T-helper 1 cell treated with Interleukin-12 subunit alpha and Interleukin-12 subunit beta and Interleukin-4 antibody, amounts not matched to agents 30 μg/mL and 1 μg/mL, for 36 hours (primary cell): ENCODE measurements around the gene ASXL2.
A peak's percentile ranks its signal among the peaks of the same experiment; 100 is the strongest.
"Not testable (repeated sequence)": the region's sequence is repeated elsewhere in the genome, so short reads cannot be mapped to it uniquely, and the experiment has no call there.

Experiments used
- H3K27ac Mint-ChIP-seq: one replicate; pipeline ENCODE4 v1.8.0; 2021; ENCODE audit warnings: mild to moderate bottlenecking, mixed read lengths
- H3K27me3 Mint-ChIP-seq: one replicate; pipeline ENCODE4 v1.8.0; 2021; ENCODE audit warnings: low read depth, mixed read lengths
- H3K36me3 Mint-ChIP-seq: one replicate; pipeline ENCODE4 v1.8.0; 2021; ENCODE audit warnings: low read depth, mixed read lengths
- H3K4me1 Mint-ChIP-seq: one replicate; pipeline ENCODE4 v1.8.0; 2021; ENCODE audit warnings: low read depth, mixed read lengths
- H3K4me3 Mint-ChIP-seq: one replicate; pipeline ENCODE4 v1.8.0; 2021; ENCODE audit warnings: mild to moderate bottlenecking, moderate library complexity, mixed read lengths
- H3K9me3 Mint-ChIP-seq: one replicate; pipeline ENCODE4 v1.8.0; 2021; ENCODE audit warnings: mixed read lengths

The ASXL2 gene

DNA sequence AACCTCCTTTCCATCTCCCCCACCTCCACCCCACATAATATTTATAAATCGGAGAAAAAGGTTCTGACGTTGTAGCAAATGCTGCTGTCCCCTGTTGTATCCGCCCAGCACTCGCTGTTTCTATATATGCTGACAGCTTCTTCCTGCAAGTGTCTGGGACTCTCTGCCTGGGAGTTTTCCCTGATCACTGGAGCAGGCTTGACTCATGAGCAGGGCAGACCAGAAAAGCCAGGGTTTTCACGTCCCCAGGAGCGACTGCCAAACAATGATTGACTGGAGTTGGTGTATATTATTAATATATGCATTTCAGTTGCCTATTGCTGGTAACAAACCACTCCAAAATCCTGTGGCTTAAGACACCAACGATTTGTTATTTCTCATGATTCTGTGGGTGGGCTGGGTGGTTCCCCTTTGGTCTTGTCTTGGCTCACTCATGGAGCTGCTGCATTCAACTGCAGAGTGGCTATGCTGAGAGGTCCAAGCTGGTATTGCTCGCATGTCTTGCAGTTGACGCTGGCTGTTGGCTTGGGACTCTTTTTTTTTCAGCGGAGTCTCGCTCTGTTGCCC, 21.2 kb upstream of the ASXL2 start:
- no peaks in the 10 kb centered on the region for H3K9me3 Mint-ChIP-seq
- H3K36me3 Mint-ChIP-seq, result no peaks in the 10 kb centered on the region
- peaks cover 13% of the 10 kb centered on the region for H3K27me3 Mint-ChIP-seq
- H3K4me1 Mint-ChIP-seq, result no peaks in the 10 kb centered on the region
- H3K4me3 Mint-ChIP-seq, result no peak overlapping the region
- no peak overlapping the region for H3K27ac Mint-ChIP-seq

DNA sequence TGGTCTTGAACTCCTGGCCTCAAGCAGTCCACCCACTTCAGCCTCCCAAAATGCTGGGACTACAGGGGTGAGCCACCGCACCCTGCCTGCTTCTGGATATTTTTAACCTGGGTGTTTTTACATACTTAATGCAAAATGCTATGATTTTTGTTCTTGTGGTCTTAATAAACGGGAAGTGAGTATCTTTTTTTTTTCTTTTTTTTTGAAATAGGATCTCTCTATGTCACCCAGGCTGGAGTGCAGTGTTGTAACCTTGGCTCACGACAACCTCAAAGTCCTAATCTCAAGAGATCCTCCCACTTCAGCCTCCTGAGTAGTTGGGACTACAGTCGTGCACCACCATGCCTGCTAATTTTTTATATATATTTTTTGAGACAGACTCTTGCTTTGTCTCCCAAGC, 19.2 kb upstream of the ASXL2 start:
- Mint-ChIP-seq H3K27ac (no peak overlapping the region), H3K4me1 (no peaks in the 10 kb centered on the region), H3K9me3 (no peaks in the 10 kb centered on the region), H3K36me3 (no peaks in the 10 kb centered on the region), H3K27me3 (peaks cover 13% of the 10 kb centered on the region), H3K4me3 (no peak overlapping the region)

DNA sequence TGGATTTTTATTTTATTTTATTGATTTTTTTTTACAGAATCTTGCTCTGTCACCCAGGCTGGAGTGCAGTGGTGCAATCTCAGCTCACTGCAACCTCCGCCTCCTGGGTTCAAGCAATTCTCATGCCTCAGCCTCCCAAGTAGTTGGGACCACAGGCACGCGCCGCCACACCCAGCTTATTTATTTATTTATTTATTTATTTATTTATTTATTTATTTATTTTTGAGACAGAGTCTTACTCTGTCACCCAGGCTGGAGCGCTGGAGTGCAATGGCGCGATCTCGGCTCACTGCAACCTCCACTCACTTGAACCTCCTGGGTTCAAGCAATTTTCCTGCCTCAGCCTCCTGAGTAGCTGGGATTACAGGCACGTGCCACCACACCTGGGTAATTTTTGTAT, 18.0 kb upstream of the ASXL2 start:
- H3K36me3 Mint-ChIP-seq, H3K4me3 Mint-ChIP-seq, H3K4me1 Mint-ChIP-seq, H3K27ac Mint-ChIP-seq, H3K9me3 Mint-ChIP-seq: not testable (repeated sequence)
- H3K27me3 Mint-ChIP-seq, result peaks cover 13% of the 10 kb centered on the region

DNA sequence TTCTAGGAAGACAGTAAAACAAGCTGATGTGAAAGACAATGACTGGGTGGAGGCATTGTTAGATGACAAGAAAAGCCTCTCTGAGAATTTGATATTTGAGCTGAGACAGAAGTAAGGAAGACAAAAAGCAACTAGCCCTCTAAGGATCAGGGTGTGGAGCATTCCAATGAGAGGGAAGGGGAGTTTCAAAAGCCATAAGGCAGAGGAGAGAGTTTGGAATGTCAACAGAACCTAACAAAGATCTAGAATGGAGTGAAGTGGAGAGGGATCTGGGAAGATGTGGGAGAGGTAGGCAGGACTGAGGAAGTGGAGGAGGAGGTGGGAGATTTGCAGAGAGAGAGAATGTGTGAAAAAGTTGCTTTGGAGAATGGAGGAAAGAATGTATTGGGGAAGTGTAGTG, 17.3 kb upstream of the ASXL2 start:
- Mint-ChIP-seq H3K4me3 (no peak overlapping the region), H3K27ac (no peak overlapping the region), H3K27me3 (peaks cover 13% of the 10 kb centered on the region), H3K9me3 (no peaks in the 10 kb centered on the region), H3K36me3 (no peaks in the 10 kb centered on the region), H3K4me1 (no peaks in the 10 kb centered on the region)

DNA sequence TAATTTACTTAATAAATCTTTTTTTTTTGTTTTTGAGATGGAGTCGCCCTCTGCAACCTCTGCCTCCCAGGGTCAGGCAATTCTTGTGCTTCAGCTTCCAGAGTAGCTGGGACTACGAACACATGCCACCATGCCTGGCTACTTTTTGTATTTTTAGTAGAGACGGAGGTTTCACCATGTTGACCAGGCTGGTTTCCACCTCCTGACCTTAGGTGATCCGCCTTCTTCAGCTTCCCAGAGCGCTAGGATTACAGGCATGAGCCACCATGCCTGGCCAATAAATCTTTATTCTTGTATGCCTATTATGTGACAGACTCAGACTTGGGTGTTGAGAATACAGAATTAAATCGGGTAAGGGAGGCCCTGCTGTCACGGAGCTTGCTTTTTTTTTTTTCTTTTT, 16.7 kb upstream of the ASXL2 start:
- H3K9me3 Mint-ChIP-seq, result no peaks in the 10 kb centered on the region
- H3K36me3 Mint-ChIP-seq, result no peaks in the 10 kb centered on the region
- H3K4me1 Mint-ChIP-seq, result no peaks in the 10 kb centered on the region
- peaks cover 13% of the 10 kb centered on the region for H3K27me3 Mint-ChIP-seq
- H3K4me3 Mint-ChIP-seq, result no peak overlapping the region
- H3K27ac Mint-ChIP-seq, result no peak overlapping the region

DNA sequence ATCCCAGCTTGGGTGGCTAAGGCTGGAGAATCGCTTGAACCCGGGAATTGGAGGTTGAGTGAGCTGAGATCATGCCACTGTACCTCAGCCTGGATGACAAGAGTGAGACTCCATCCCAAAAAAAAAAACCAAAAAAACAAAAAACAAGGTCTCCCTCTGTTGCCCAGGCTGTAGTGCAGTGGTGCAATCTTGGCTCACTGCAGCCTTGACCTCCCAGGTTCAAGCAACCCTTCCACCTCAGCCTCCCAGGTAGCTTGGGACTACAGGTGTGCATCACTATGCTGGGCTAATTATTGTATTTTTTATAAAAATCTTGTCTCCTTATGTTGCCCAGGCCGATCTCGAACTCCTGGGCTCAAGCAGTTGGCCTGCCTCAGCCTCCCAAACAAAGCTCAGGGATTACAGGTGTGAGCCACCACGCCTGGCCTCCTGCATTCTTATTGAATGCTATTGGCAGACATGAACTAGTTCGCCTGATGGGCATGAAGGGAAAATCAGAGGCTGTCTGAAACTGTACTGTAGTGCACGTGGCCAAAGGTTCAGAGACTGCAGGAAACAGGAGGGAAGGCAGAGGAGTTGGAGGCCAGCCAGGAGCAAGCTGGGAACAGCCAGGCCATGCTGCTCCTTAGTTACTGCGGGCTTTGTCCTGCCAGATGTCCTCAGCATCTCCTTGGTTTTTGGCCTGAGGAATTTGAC, 16.0 kb upstream of the ASXL2 start:
- H3K4me1 Mint-ChIP-seq, result no peaks in the 10 kb centered on the region
- H3K36me3 Mint-ChIP-seq, result no peaks in the 10 kb centered on the region
- no peak overlapping the region for H3K27ac Mint-ChIP-seq
- no peaks in the 10 kb centered on the region for H3K9me3 Mint-ChIP-seq
- H3K4me3 Mint-ChIP-seq, result no peak overlapping the region
- peaks cover 13% of the 10 kb centered on the region for H3K27me3 Mint-ChIP-seq

DNA sequence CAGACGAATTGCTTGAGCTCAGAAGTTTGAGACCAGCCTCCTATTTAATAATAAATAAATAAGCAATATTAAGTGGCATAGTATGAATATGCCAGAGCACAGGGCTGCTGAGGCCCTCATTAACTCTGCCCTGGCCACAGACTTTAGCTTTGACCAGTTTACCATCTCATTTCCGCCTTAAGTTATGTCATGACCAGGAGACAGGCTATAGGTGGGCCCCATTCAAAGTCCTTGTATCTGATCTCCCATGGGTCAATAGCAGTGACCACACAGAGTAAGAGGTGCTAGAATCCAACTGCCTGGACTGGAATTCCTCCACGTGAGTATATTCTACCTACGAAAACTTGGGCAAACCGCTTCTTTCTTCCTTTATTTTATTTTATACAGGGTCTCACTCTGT, 13.4 kb upstream of the ASXL2 start:
- H3K36me3 Mint-ChIP-seq, result no peaks in the 10 kb centered on the region
- no peaks in the 10 kb centered on the region for H3K9me3 Mint-ChIP-seq
- no peak overlapping the region for H3K4me3 Mint-ChIP-seq
- H3K27me3 Mint-ChIP-seq, result peaks cover 8% of the 10 kb centered on the region
- H3K4me1 Mint-ChIP-seq, result no peaks in the 10 kb centered on the region
- no peak overlapping the region for H3K27ac Mint-ChIP-seq

DNA sequence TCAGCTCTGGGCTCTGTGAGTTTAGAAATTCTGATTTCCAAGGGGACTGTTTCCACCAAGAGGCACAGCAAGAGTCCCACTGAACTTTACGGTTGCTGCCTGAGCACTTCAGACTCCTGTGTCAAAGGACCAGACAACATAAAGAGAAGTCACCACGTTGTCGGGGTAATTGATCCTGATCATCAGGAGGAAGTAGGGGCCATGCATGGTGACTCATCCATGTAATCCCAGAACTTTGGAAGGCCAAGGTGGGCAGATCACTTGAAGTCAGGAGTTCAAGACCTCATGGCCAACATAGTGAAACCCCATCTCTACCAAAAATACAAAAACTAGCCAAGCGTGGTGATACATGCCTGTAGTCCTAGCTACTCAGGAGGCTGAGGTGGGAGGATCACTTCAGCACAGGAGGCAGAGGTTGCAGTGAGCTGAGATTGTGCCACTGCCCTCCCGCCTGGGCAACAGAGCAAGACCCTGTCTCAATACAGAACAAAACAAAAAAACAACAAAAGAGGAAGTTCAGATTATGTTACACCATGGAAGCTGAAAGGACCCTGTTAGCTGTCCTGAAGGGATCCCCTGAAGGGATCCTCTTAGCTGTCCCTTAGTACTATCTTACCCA, 9.4 kb upstream of the ASXL2 start:
- H3K27ac Mint-ChIP-seq, result no peak overlapping the region
- no peak overlapping the region for H3K4me3 Mint-ChIP-seq
- H3K27me3 Mint-ChIP-seq, result no peaks in the 10 kb centered on the region
- peaks cover 4% of the 10 kb centered on the region for H3K4me1 Mint-ChIP-seq
- H3K9me3 Mint-ChIP-seq, result no peaks in the 10 kb centered on the region
- H3K36me3 Mint-ChIP-seq, result no peaks in the 10 kb centered on the region

DNA sequence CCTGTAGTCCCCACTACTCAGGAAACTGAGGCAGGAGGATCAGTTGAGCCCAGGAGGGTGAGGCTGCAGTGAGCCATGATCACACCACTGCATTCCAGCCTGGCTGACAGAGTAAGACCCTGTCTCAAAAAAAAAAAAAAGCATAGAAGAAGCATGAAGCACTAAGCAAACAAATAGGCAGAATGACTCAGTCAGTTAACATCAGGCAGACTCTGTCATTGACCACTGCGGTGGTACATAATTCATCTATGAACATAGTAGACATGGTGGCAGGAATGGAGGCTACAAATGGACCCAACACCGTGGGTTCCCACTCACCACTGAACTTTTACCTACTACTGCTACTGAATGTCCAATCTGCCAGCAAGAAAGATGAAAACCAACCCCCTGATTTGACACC, 7.6 kb upstream of the ASXL2 start:
- H3K4me3 Mint-ChIP-seq, result no peak overlapping the region
- H3K27ac Mint-ChIP-seq, result no peak overlapping the region
- H3K4me1 Mint-ChIP-seq, result peaks cover 5% of the 10 kb centered on the region
- H3K36me3 Mint-ChIP-seq, result no peaks in the 10 kb centered on the region
- H3K27me3 Mint-ChIP-seq, result no peaks in the 10 kb centered on the region
- H3K9me3 Mint-ChIP-seq, result no peaks in the 10 kb centered on the region

DNA sequence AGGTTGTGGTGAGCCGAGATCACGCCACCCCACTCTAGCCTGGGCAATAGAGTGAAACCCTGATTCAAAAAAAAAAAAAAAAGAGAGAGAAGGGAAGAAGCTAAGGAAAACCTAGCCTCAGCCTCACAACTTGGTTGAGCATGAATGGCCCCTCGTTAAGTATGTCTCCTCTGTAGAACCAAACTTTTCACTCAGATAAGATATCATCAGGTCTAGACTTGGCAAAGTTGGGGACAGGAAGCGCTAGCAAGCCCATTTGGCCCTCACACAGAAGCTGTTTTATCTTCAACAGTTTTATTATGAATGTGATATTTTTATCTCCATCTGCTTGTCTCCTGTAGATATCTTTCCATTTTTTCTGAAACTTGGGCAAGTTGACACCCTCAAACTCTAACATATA, 3.5 kb upstream of the ASXL2 start:
- peaks cover 2% of the 10 kb centered on the region for H3K36me3 Mint-ChIP-seq
- peaks cover 19% of the 10 kb centered on the region for H3K4me1 Mint-ChIP-seq
- H3K9me3 Mint-ChIP-seq, result no peaks in the 10 kb centered on the region
- H3K27ac Mint-ChIP-seq, result no peak overlapping the region
- H3K27me3 Mint-ChIP-seq, result no peaks in the 10 kb centered on the region
- H3K4me3 Mint-ChIP-seq, result no peak overlapping the region

DNA sequence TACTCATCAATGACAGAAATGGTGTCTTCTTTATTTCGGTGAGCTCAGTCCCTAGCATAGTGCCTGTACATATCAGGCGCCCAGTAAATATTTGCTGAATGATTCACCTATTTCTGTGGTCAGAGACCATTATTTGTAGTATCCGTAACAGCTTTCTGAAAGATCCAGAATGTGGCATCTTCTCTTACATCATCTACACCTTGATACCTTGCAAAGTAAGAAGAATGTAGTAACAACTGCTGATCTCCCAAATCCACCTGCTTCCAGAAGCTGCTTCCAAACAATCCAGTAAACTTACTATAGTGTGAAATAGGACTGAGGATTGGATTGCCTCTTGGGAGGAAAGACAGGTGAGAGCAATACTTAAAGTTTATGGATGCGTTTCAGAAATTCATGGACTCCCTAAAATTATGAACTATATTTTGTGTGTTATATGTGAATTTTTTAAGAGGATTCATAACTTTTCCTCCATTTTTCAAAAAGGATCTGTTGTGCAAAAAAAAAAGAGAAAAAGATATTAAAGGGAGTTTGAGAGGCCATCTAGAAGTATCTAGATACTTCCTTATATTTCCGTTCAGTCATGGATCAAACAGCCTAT, 945 bp upstream of the ASXL2 start:
- Mint-ChIP-seq H3K4me3 (peak overlapping the region; percentile 92), H3K36me3 (peaks cover 9% of the 10 kb centered on the region), H3K9me3 (no peaks in the 10 kb centered on the region), H3K27ac (peak overlapping the region; percentile 95), H3K4me1 (peaks cover 27% of the 10 kb centered on the region), H3K27me3 (no peaks in the 10 kb centered on the region)

DNA sequence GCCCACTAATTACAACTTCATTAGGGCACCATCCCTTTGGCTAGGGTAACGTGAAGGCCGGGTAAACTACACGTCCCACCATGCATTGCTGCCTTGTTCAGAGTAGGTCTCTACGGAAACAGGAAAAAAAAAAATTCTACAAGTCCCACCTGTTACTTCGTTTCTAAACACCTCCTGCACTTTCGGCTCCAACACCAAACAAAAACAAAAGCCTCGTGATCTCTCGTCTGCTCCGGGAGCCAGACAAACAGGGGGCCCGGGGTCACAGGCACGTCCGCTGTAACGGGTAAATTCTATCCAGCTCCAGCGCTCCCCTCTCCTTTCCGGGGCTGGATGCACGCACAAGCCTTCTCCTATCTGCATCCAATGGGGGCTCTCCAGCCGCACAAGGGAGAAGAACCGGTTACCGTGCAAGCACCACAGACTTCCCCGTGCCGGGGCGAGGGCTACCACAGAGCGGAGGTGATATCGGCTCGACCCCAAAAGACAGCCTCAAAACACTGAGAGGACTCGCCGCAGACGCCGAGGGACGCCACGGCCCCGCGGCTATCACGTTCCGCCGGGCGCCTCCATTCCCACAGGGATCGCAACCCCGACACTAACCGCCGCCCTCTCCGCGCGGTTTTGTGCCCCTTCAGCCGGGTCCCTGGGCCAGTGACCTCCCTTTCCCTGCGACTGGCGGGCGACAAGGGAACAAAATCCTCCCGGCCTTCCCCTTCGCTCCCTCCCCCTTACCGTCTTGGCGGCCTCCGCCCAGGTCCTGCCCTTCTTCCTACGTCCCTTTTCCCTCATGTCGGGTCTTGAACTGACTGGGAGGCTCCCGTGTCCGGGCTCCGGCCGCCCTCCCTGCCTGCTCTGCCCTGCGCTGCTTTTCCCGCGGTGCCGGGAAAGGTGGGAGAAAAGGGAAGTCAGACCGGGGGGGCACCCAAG, 591 bp downstream of the ASXL2 start:
- Mint-ChIP-seq H3K4me3 (peak overlapping the region; percentile 92), H3K4me1 (peaks cover 24% of the 10 kb centered on the region), H3K27ac (peak overlapping the region; percentile 95), H3K36me3 (peaks cover 12% of the 10 kb centered on the region), H3K9me3 (no peaks in the 10 kb centered on the region), H3K27me3 (no peaks in the 10 kb centered on the region)

DNA sequence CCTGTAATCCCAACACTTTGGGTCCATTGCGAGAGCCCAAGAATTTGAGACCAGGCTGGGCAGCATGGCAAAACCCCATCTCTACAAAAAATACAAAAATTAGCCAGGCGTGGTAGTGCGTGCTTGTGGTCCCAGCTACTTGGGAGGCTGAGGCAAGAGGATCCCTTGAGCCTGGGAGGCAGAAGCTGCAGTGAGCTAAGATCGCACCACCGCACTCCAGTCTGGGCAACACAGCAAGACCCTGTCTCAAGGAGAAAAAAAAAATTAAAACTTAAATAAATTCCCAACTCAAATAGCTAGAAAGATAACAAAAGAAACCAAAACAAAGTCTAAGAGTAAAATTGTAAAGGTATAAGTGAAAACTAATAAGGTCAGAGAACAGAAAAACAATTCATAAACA, 6.2 kb downstream of the ASXL2 start:
- no peak overlapping the region for H3K27ac Mint-ChIP-seq
- H3K4me3 Mint-ChIP-seq, result no peak overlapping the region
- H3K36me3 Mint-ChIP-seq, result peaks cover 23% of the 10 kb centered on the region
- H3K4me1 Mint-ChIP-seq, result peaks cover 18% of the 10 kb centered on the region
- no peaks in the 10 kb centered on the region for H3K9me3 Mint-ChIP-seq
- H3K27me3 Mint-ChIP-seq, result no peaks in the 10 kb centered on the region

DNA sequence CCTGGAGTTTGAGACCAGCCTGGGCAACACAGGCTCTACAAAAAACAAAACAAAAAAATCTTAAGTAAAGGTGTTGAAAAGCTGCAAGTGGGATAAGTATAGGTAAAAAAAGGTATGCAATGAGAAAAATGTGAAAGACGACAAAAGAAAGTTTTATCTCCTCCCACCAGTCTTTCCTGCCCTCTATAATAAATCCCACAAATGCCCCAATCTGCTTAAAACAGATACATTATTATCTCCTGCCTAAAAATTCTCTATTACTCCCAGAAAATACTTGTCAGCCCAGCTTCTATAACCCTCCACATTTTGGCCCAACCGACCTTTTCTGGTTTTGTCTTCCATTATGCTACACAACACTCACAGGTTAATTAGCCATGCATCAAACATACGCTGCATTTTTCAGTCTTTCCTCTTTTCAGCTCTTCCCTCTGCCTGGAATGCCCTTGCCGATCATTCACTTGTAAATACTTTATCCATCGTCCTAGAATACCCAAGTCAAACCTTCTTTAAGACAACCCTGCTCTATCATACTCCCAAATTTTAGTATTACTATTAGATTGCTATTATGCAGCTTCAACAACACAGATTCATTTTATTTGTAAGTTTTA, 10.8 kb downstream of the ASXL2 start:
- Mint-ChIP-seq H3K27me3 (no peaks in the 10 kb centered on the region), H3K36me3 (peaks cover 20% of the 10 kb centered on the region), H3K4me1 (peaks cover 8% of the 10 kb centered on the region), H3K9me3 (no peaks in the 10 kb centered on the region), H3K27ac (no peak overlapping the region), H3K4me3 (no peak overlapping the region)
